Tibial nerve (tissue), 4 donors: Measurements from ENCODE around the gene COL27A1. TPM values are rescaled to one million over a fixed set of nuclear protein-coding genes. Genes with fewer than 3 reads are reported as not detected.

Experiments
- DNase-seq, 2 donors: peaks; one replicate each; pipeline ENCODE4 v3.0.0-alpha.2; 2019; ENCODE audit warnings: low spot score in 2 of 2
- H3K27ac ChIP-seq, 4 donors: fragments of 200-600 bp; sonication (generic) in 3 of 4; one replicate each; pipeline ENCODE4 v1.5.1; 2017 to 2019; ENCODE audit warnings: mild to moderate bottlenecking in 1 of 4
- H3K27me3 ChIP-seq, 2 donors: fragments of 200-600 bp; sonication (generic) in 1 of 2; one replicate each; pipeline versions ENCODE4 v1.5.1 to v1.6.0; 2017 to 2019
- H3K36me3 ChIP-seq, 3 donors: fragments of 200-600 bp; sonication (generic); one replicate each; pipeline ENCODE4 v1.5.1; 2018 to 2019
- H3K4me1 ChIP-seq, 4 donors: fragments of 200-600 bp; sonication (generic) in 3 of 4; one replicate each; pipeline ENCODE4 v1.5.1; 2017 to 2019
- H3K4me3 ChIP-seq, 4 donors: fragments of 200-600 bp; sonication (generic) in 3 of 4; one replicate each; pipeline ENCODE4 v1.5.1; 2017 to 2019; ENCODE audit warnings: mild to moderate bottlenecking in 1 of 4, moderate library complexity in 1 of 4
- H3K9me3 ChIP-seq, 4 donors: fragments of 200-600 bp; sonication (generic) in 3 of 4; one replicate each; pipeline ENCODE4 v1.5.1; 2017 to 2019
- EP300 ChIP-seq, 2 donors: sonication (generic); formaldehyde crosslinking; IDR thresholded peaks; one replicate each; pipeline ENCODE4 v1.6.1; 2017; ENCODE audit warnings: antibody characterized with exemption in 2 of 2, mild to moderate bottlenecking in 1 of 2
- POLR2A ChIP-seq, 2 donors: fragments of 450-650 bp; IDR thresholded peaks; one replicate each; pipeline ENCODE4 v1.6.1; 2017; ENCODE audit warnings: antibody characterized with exemption in 2 of 2, mild to moderate bottlenecking in 2 of 2, moderate library complexity in 2 of 2
- WGBS, 2 donors: methylation state at CpG; one replicate each; pipeline ENCODE4 v1.1.5; 2018; 5-methylcytosine and 5-hydroxymethylcytosine counted together
- total RNA-seq, 4 donors: library from RNA; depleted of rRNA; stranded (reverse); fragments of >200 nt; gene quantifications; one replicate each; pipeline ENCODE4 v1.1.0, GENCODE V29; 2016
- TF ChIP-seq, protein P1 (sequence below), 5 experiments: fragments of 200-600 bp in 3 of 5; fragments of 450-650 bp in 2 of 5; sonication (generic) in 3 of 5; IDR thresholded peaks; one replicate each; pipeline ENCODE4 v1.5.1; 2016 to 2019; ENCODE audit warnings: antibody characterized with exemption in 5 of 5, mild to moderate bottlenecking in 3 of 5, moderate library complexity in 2 of 5

Gene COL27A1
- total RNA-seq, 4 donors from 2014 or later = 14.9 to 55.8 (median 27.7) TPM

DNA sequence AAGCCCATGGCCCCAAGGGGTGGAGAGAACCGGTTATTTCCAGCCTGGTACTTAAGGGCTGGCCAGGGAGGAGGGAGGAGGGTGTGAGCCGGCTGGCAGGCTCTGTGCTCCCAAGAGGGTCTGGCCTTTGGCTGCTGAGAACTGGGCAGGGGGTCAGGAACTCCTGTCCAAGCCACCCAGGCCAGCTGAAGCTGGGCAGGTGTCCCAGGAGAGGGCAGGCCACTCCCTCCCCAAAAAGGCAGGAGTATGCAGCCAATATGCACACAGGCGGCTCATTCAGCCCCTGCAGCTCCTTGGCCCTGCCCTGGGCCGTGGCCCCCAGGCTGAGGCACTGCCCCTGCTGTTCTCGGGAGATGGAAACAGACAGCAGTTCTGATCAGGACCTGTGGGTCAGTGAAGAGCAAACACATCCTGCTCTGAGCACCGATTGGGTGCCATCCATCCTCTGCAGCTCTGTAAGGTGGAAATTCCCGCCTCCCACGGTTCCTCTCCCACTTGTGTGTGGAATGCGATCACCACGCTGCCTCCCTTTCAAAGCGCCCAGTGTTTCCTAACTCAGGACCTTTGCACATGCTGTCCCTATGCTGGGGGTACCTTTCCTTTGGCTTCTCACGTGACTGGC lies 39.1 kb upstream of the COL27A1 start:
- Histone ChIP-seq H3K9me3 (no peaks in the 10 kb centered on the region), H3K4me3 (no peak overlapping the region), H3K27ac (peak overlapping the region in 1 of 4 donors; percentile 61), H3K4me1 (peaks cover 0 to 46% (median 13%) of the 10 kb centered on the region in 4 donors), H3K36me3 (no peaks in the 10 kb centered on the region), H3K27me3 (no peaks in the 10 kb centered on the region)
- WGBS, 2 donors = 41 to 47% methylated on average over 12 of the region's 12 CpGs
- TF ChIP-seq POLR2A (IDR thresholded peaks at IDR 0.05) = no peak
- TF ChIP-seq, protein P1, sequence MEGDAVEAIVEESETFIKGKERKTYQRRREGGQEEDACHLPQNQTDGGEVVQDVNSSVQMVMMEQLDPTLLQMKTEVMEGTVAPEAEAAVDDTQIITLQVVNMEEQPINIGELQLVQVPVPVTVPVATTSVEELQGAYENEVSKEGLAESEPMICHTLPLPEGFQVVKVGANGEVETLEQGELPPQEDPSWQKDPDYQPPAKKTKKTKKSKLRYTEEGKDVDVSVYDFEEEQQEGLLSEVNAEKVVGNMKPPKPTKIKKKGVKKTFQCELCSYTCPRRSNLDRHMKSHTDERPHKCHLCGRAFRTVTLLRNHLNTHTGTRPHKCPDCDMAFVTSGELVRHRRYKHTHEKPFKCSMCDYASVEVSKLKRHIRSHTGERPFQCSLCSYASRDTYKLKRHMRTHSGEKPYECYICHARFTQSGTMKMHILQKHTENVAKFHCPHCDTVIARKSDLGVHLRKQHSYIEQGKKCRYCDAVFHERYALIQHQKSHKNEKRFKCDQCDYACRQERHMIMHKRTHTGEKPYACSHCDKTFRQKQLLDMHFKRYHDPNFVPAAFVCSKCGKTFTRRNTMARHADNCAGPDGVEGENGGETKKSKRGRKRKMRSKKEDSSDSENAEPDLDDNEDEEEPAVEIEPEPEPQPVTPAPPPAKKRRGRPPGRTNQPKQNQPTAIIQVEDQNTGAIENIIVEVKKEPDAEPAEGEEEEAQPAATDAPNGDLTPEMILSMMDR (IDR thresholded peaks at IDR 0.05) = no peak
- no peak for TF ChIP-seq EP300 (IDR thresholded peaks at IDR 0.05)
- DNase-seq = no peak

GRCh38 chr9:114117614-114117995 lies 37.7 kb upstream of the COL27A1 start:
- WGBS, 2 donors = 57 to 72% methylated on average over 7 of the region's 7 CpGs
- no peaks in the 10 kb centered on the region for H3K27me3 ChIP-seq

GRCh38 chr9:114117996-114118830 lies 37.1 kb upstream of the COL27A1 start:
- H3K27ac ChIP-seq = peak overlapping the region in 2 of 4 donors; percentile 18 to 54
- no peaks in the 10 kb centered on the region for H3K36me3 ChIP-seq
- H3K4me1 ChIP-seq = peaks cover 0 to 37% (median 13%) of the 10 kb centered on the region in 4 donors
- DNase-seq = no peak
- H3K9me3 ChIP-seq = no peaks in the 10 kb centered on the region
- H3K27me3 ChIP-seq = no peaks in the 10 kb centered on the region
- H3K4me3 ChIP-seq = no peak overlapping the region
- WGBS, 2 donors = 42 to 54% methylated on average over 20 to 21 of the region's 21 CpGs
- TF ChIP-seq POLR2A (IDR thresholded peaks at IDR 0.05) (no peak), EP300 (IDR thresholded peaks at IDR 0.05) (peak in 1 of 2 donors; percentile 10)
- TF ChIP-seq, protein P1 (IDR thresholded peaks at IDR 0.05) = no peak

More at GRCh38 chr9:114117614-114117995, 37.7 kb upstream of the COL27A1 start:
- TF ChIP-seq EP300 (IDR thresholded peaks at IDR 0.05) (no peak), POLR2A (IDR thresholded peaks at IDR 0.05) (no peak)
- TF ChIP-seq, protein P1 (IDR thresholded peaks at IDR 0.05) = no peak
- no peak for DNase-seq
- H3K4me3 ChIP-seq = no peak overlapping the region
- peaks cover 0 to 43% (median 13%) of the 10 kb centered on the region in 4 donors for H3K4me1 ChIP-seq
- H3K9me3 ChIP-seq = no peaks in the 10 kb centered on the region
- no peaks in the 10 kb centered on the region for H3K36me3 ChIP-seq
- H3K27ac ChIP-seq = peak overlapping the region in 2 of 4 donors; percentile 18 to 54

DNA sequence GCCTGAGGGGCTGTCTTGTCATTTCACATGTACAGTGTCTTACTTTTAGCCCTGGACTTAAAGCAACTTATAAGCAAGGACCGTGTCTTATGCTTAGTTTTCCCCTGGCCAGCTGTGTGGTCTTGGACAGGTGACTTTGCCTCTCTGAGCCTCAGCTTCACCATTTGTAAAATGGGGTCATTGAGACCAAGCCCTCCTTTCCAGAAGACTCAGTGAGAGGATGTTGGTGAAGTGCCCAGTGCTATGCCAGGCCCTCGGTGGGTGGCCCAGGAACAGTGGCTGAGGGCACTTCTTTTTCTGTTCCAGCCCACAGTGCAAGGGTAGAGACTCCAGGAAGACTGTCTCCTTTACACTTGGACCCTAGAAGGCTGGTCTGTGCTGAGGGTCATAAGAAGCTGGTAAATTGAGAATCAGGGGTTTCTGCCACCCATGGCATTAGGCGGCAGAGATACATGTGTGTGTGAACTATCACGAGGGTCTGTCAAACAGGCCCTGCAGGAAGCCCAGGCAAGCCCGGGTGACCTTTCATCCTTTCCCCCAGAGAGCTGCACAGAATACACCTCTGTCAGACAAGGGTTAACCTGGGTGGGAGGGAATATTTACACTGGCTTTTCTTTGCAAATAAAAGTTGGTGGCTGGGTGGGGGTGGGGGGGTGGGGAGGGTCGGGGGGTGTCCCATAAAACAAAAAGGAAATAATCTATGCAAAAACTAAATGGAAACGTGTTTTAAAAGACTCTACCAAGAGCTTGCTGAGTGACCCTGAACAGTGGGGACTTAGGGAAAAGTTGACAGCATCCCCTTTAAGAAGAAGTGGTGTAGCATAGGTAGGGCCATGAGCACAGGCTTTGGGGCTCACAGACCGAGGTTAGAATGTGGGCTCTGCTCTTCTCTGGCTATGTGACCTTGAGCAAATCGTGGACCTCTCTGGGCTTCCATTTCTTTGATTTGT lies 35.8 kb upstream of the COL27A1 start:
- Histone ChIP-seq H3K27me3 (no peaks in the 10 kb centered on the region), H3K4me1 (peaks cover 0 to 31% (median 13%) of the 10 kb centered on the region in 4 donors), H3K36me3 (no peaks in the 10 kb centered on the region), H3K27ac (peak overlapping the region in 1 of 4 donors; percentile 48), H3K9me3 (no peaks in the 10 kb centered on the region), H3K4me3 (no peak overlapping the region)
- DNase-seq = no peak
- 55 to 57% methylated on average over 8 to 9 of the region's 9 CpGs for WGBS, 2 donors
- TF ChIP-seq POLR2A (IDR thresholded peaks at IDR 0.05) (no peak), EP300 (IDR thresholded peaks at IDR 0.05) (no peak)
- TF ChIP-seq, protein P1 (IDR thresholded peaks at IDR 0.05) = no peak
